Non-pigmented ciliary epithelial cell (primary cell): ENCODE measurements around the gene MSANTD7.

Experiments used
- DNase-seq: peaks from one replicate; pipeline ENCODE4 v3.0.0-alpha.2; 2010; ENCODE audit warnings: low read depth

MSANTD7 gene

DNA sequence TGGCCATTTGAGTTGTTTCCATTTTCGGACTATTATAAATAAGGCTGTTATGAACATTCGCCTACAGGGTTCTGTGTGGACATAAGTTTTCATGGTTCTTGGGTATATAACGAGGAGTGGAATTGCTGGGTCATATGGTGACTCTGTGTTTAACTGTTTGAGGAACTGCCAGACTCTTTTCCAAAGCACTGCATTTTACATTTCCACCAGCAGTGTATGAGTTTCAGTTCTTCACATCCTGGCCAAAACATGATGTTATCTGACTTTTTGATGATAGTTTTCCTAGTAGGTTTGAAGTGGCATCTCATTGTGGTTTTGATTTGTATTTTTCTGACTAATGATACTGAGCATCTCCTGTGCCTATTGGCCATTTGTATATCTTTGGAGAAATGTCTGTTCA is 46.0 kb downstream of the MSANTD7 start:
- DNase-seq, result no peak
